Neural progenitor cell (in vitro differentiated cells): Measurements from ENCODE around the gene TOX2. TPM values are rescaled to one million over a fixed set of nuclear protein-coding genes. Genes with fewer than 3 reads are reported as not detected.

Experiments used
- DNase-seq: peaks from one replicate; pipeline ENCODE4 v3.0.0-alpha.2; 2016; ENCODE audit warnings: low spot score
- H2AFZ ChIP-seq: fragments of 200-600 bp; sonication (generic); replicated peaks from 2 replicates; pipeline ENCODE4 v1.6.1; 2016; ENCODE audit warnings: antibody characterized with exemption
- H3F3A ChIP-seq: fragments of 200-600 bp; sonication (generic); 2 replicates; pipeline ENCODE4 v1.6.1; 2016; ENCODE audit warnings: antibody characterized with exemption, low read depth
- H3K27ac ChIP-seq: fragments of 200-600 bp; sonication (generic); 2 replicates; pipeline ENCODE4 v1.5.1; 2016; ENCODE audit warnings: mild to moderate bottlenecking
- H3K27me3 ChIP-seq: fragments of 200-600 bp; sonication (generic); 2 replicates; pipeline ENCODE4 v1.6.1; 2016; ENCODE audit warnings: mild to moderate bottlenecking, moderate library complexity
- H3K36me3 ChIP-seq: fragments of 200-600 bp; sonication (generic); 2 replicates; pipeline ENCODE4 v1.5.1; 2016
- H3K4me1 ChIP-seq: fragments of 200-600 bp; sonication (generic); 2 replicates; pipeline ENCODE4 v1.6.1; 2016; ENCODE audit warnings: mixed run types
- H3K4me2 ChIP-seq: fragments of 200-600 bp; sonication (generic); 2 replicates; pipeline ENCODE4 v1.6.1; 2016
- H3K4me3 ChIP-seq: fragments of 200-600 bp; sonication (generic); 2 replicates; pipeline ENCODE4 v1.5.1; 2016
- H3K79me2 ChIP-seq: fragments of 200-600 bp; sonication (generic); 2 replicates; pipeline ENCODE4 v1.6.1; 2016; ENCODE audit warnings: low read depth
- H3K9ac ChIP-seq: fragments of 200-600 bp; sonication (generic); 2 replicates; pipeline ENCODE4 v1.6.1; 2016
- H3K9me3 ChIP-seq: fragments of 200-600 bp; sonication (generic); 2 replicates; pipeline ENCODE4 v1.5.1; 2016; ENCODE audit warnings: low read depth
- H4K20me1 ChIP-seq: fragments of 200-600 bp; sonication (generic); 2 replicates; pipeline ENCODE4 v1.6.1; 2016; ENCODE audit warnings: low read depth
- H3K27ac Mint-ChIP-seq: 3 replicates; pipeline ENCODE4 v1.8.0; 2021; ENCODE audit warnings: mixed read lengths
- H3K27me3 Mint-ChIP-seq: 2 replicates; pipeline ENCODE4 v1.8.0; 2022; ENCODE audit warnings: low read depth, mild to moderate bottlenecking, inconsistent platforms, moderate library complexity, mixed read lengths; ENCODE audit not compliant: insufficient read depth
- H3K36me3 Mint-ChIP-seq: 3 replicates; pipeline ENCODE4 v1.8.0; 2021; ENCODE audit warnings: mixed read lengths
- H3K4me1 Mint-ChIP-seq: 3 replicates; pipeline ENCODE4 v1.8.0; 2021; ENCODE audit warnings: mixed read lengths
- H3K4me3 Mint-ChIP-seq: 3 replicates; pipeline ENCODE4 v1.8.0; 2021; ENCODE audit warnings: mild to moderate bottlenecking, moderate library complexity, mixed read lengths
- H3K9me3 Mint-ChIP-seq: 3 replicates; pipeline ENCODE4 v1.8.0; 2020; ENCODE audit warnings: mixed read lengths
- EZH2 ChIP-seq: fragments of 200-600 bp; sonication (generic); IDR thresholded peaks from 2 replicates; pipeline ENCODE4 v1.6.1; 2017; ENCODE audit warnings: antibody characterized with exemption, mild to moderate bottlenecking, moderate library complexity
- EZH2phosphoT487 ChIP-seq: fragments of 200-600 bp; sonication (generic); IDR thresholded peaks from 2 replicates; pipeline ENCODE4 v1.6.1; 2017; ENCODE audit warnings: antibody characterized with exemption
- total RNA-seq: library from RNA; depleted of rRNA; stranded (reverse); fragments of >200 nt; gene quantifications from 2 replicates; pipeline ENCODE4 v1.2.3, GENCODE V29; 2015; ENCODE audit warnings: low replicate concordance
- TF ChIP-seq, protein P1 (sequence below): fragments of 200-600 bp; sonication (generic); IDR thresholded peaks from 2 replicates; pipeline ENCODE4 v1.5.1; 2017; ENCODE audit warnings: antibody characterized with exemption, mild to moderate bottlenecking

Gene TOX2
- total RNA-seq, 1 donor from 2014 or later = not detected

DNA sequence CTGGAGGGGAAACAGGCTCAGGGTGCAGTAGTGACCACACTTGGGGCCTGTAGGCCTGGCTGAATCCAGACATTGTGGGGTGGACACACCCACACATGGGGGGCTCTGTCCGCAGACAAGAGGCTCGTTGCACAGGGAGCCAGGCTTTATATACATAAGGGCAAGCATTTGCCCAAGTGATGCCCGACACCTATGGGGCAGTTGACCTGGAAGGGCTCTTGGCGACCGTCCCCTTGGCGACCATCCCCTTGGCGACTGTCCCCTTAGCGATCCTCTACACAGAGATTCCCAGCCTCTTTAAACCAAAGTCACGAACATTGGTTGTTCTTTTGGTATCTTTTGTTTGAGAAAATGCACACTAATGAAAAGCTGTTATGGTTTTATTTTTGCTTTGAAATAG is 2.7 kb downstream of the TOX2 start:
- no peaks in the 10 kb centered on the region for H3K79me2 ChIP-seq
- no peaks in the 10 kb centered on the region for H3K9me3 ChIP-seq
- H3K4me1 Mint-ChIP-seq = peaks cover 25% of the 10 kb centered on the region
- peaks cover 16% of the 10 kb centered on the region for H3K9me3 Mint-ChIP-seq
- H3K4me3 ChIP-seq = no peak overlapping the region
- H3K27ac ChIP-seq = no peak overlapping the region
- peak; percentile 20 for DNase-seq
- no peak for TF ChIP-seq EZH2phosphoT487
- TF ChIP-seq, protein P1, sequence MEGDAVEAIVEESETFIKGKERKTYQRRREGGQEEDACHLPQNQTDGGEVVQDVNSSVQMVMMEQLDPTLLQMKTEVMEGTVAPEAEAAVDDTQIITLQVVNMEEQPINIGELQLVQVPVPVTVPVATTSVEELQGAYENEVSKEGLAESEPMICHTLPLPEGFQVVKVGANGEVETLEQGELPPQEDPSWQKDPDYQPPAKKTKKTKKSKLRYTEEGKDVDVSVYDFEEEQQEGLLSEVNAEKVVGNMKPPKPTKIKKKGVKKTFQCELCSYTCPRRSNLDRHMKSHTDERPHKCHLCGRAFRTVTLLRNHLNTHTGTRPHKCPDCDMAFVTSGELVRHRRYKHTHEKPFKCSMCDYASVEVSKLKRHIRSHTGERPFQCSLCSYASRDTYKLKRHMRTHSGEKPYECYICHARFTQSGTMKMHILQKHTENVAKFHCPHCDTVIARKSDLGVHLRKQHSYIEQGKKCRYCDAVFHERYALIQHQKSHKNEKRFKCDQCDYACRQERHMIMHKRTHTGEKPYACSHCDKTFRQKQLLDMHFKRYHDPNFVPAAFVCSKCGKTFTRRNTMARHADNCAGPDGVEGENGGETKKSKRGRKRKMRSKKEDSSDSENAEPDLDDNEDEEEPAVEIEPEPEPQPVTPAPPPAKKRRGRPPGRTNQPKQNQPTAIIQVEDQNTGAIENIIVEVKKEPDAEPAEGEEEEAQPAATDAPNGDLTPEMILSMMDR = no peak
- no peak for TF ChIP-seq EZH2
- H3K27me3 ChIP-seq = peaks cover 60% of the 10 kb centered on the region
- peaks cover 14% of the 10 kb centered on the region for H3K4me1 ChIP-seq
- no peak overlapping the region for H3K9ac ChIP-seq
- peaks cover 34% of the 10 kb centered on the region for H3F3A ChIP-seq
- peaks cover 27% of the 10 kb centered on the region for H3K27me3 Mint-ChIP-seq
- no peaks in the 10 kb centered on the region for H3K36me3 ChIP-seq
- H3K36me3 Mint-ChIP-seq = no peaks in the 10 kb centered on the region
- H3K4me2 ChIP-seq = no peak overlapping the region
- H3K27ac Mint-ChIP-seq = no peak overlapping the region
- H2AFZ ChIP-seq = no peak overlapping the region
- no peaks in the 10 kb centered on the region for H4K20me1 ChIP-seq
- H3K4me3 Mint-ChIP-seq = peak overlapping the region; percentile 82

DNA sequence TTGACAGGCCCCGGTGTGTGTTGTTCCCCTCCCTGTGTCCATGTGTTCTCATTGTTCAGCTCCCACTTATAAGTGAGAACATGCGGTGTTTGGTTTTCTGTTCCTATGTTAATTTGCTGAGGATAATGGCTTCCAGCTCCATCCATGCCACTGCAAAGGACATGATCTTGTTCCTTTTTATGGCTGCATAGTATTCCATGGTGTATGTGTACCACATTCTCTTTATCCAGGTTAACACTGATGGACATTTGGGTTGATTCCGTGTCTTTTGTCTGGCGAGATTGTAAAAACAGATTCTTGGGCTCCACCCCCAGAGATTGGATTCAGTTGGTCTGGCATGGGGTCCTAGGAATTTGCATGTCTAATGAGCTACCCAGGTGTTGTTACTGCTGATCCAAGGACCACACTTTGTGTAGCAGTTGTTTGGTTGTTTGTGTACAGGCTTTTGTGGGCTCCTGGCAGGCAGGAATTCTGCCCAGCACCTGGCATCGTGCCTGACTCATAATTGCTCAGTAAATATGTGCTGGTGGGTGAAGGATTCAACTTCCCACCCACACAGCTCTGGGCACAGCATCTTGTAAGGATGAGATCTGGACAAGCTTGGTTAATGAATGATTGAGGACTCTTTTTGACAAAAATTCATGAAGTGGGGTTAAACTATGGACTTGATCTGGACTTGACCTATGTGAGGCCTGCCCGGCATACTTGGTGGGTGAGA is 5.2 kb downstream of the TOX2 start:
- Histone ChIP-seq H3K9me3 (no peaks in the 10 kb centered on the region), H3K4me3 (no peak overlapping the region), H4K20me1 (no peaks in the 10 kb centered on the region), H2AFZ (no peak overlapping the region), H3K36me3 (no peaks in the 10 kb centered on the region), H3K4me1 (peaks cover 14% of the 10 kb centered on the region), H3K4me2 (no peak overlapping the region), H3K9ac (no peak overlapping the region), H3F3A (peaks cover 21% of the 10 kb centered on the region), H3K27ac (no peak overlapping the region), H3K79me2 (no peaks in the 10 kb centered on the region), H3K27me3 (peaks cover 37% of the 10 kb centered on the region)
- Mint-ChIP-seq H3K27me3 (peaks cover 28% of the 10 kb centered on the region), H3K27ac (no peak overlapping the region), H3K4me1 (peaks cover 25% of the 10 kb centered on the region), H3K9me3 (no peaks in the 10 kb centered on the region), H3K36me3 (no peaks in the 10 kb centered on the region), H3K4me3 (no peak overlapping the region)
- no peak for DNase-seq
- no peak for TF ChIP-seq EZH2
- TF ChIP-seq, protein P1 = no peak

DNA sequence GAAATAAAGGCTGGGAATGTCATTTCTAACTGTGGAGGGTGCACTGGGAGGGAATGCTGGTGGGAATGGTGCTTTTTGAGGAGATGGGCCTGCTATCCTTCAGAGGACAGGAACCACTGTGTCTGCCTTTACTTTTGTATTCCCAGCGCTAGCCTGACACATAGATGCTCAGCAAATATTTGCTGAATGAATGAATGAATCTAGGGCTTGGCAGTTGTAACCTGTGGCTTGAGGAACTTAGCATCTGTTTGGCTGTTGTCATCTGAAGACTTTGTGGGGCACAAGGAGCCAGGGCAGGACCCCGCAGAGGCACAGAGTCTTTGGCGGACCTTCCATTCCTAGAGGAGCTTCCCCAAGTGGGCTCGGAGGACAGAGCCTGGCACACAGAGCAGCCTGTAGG is 6.1 kb downstream of the TOX2 start:
- peak overlapping the region; percentile 53 for H3K4me3 Mint-ChIP-seq
- Histone ChIP-seq H3K4me1 (peaks cover 8% of the 10 kb centered on the region), H4K20me1 (no peaks in the 10 kb centered on the region), H3K79me2 (no peaks in the 10 kb centered on the region), H3K9ac (no peak overlapping the region), H3K36me3 (no peaks in the 10 kb centered on the region), H3K9me3 (no peaks in the 10 kb centered on the region), H3K27ac (no peak overlapping the region), H2AFZ (no peak overlapping the region), H3F3A (peaks cover 12% of the 10 kb centered on the region), H3K4me2 (no peak overlapping the region), H3K4me3 (no peak overlapping the region), H3K27me3 (peaks cover 28% of the 10 kb centered on the region)
- no peak for DNase-seq
- peaks cover 21% of the 10 kb centered on the region for H3K27me3 Mint-ChIP-seq
- no peak overlapping the region for H3K27ac Mint-ChIP-seq
- no peaks in the 10 kb centered on the region for H3K9me3 Mint-ChIP-seq
- peaks cover 24% of the 10 kb centered on the region for H3K4me1 Mint-ChIP-seq
- TF ChIP-seq EZH2 = no peak
- TF ChIP-seq, protein P1 = no peak
- no peak for TF ChIP-seq EZH2phosphoT487
- H3K36me3 Mint-ChIP-seq = no peaks in the 10 kb centered on the region
